Head of caudate nucleus (tissue), 42 donors: ENCODE results near the gene ENO1.
A peak's percentile ranks its signal among the peaks of the same experiment; 100 is the strongest.

Experiments used
- DNase-seq, 42 donors: peaks; one replicate each; pipeline versions ENCODE4 v3.0.0 to v3.0.0-alpha.2; 2020 to 2021; ENCODE audit warnings: mixed read lengths in 7 of 42
- intact Hi-C: fragments of 100-400 bp; cut with DNase I; formaldehyde crosslinking; loops from one replicate; pipeline ENCODE4 v1.15.0; 2022

Gene ENO1

GRCh38 chr1:8874230-8875201, 4.0 kb downstream of the ENO1 start:
- intact Hi-C loops: no loop called here
- no peak for DNase-seq

GRCh38 chr1:8873506-8874229, 4.8 kb downstream of the ENO1 start:
- intact Hi-C loops: no loop called here
- DNase-seq: peak; percentile 54 to 96 (median 82)

- DNase-seq: no peak
- intact Hi-C loops: no loop called here
These were observed 5.5 kb downstream of the ENO1 start for GRCh38 chr1:8873001-8873400.

- DNase-seq: peak in 13 of 42 donors; percentile 36 to 76 (median 56)
- intact Hi-C loops: no loop called here
These were observed 6.5 kb downstream of the ENO1 start for GRCh38 chr1:8871965-8872399.

- no peak for DNase-seq
- intact Hi-C loops: no loop called here
These were observed 6.9 kb downstream of the ENO1 start for GRCh38 chr1:8871539-8871935.

- intact Hi-C loops: no loop called here
- no peak for DNase-seq
These were observed 7.6 kb downstream of the ENO1 start for GRCh38 chr1:8870616-8871538.

- intact Hi-C loops: no loop called here
These were observed 8.4 kb downstream of the ENO1 start for GRCh38 chr1:8870103-8870502.

GRCh38 chr1:8867878-8868567, 10.5 kb downstream of the ENO1 start:
- intact Hi-C loops: no loop called here
- no peak for DNase-seq

More at GRCh38 chr1:8870103-8870502, 8.4 kb downstream of the ENO1 start:
- DNase-seq: peak in 5 of 42 donors; percentile 34 to 54 (median 49)

- intact Hi-C loops: no loop called here
- no peak for DNase-seq
These were observed 11.6 kb downstream of the ENO1 start for GRCh38 chr1:8866792-8867415.

- peak in 1 of 42 donors; percentile 56 for DNase-seq
- intact Hi-C loops: no loop called here
These were observed 12.2 kb downstream of the ENO1 start for GRCh38 chr1:8866173-8866791.

GRCh38 chr1:8864713-8865344, 13.7 kb downstream of the ENO1 start:
- DNase-seq: peak in 8 of 42 donors; percentile 37 to 68 (median 54)
- intact Hi-C loops: no loop called here

GRCh38 chr1:8863794-8864233, 14.7 kb downstream of the ENO1 start:
- intact Hi-C loops: no loop called here
- peak in 1 of 42 donors; percentile 59 for DNase-seq

- intact Hi-C loops: no loop called here
- no peak for DNase-seq
These were observed 15.3 kb downstream of the ENO1 start for GRCh38 chr1:8863138-8863537.

- intact Hi-C loops: no loop called here
- DNase-seq: peak in 9 of 42 donors; percentile 26 to 66 (median 47)
These were observed 16.0 kb downstream of the ENO1 start for GRCh38 chr1:8862528-8862927.

GRCh38 chr1:8860738-8861516, 17.6 kb downstream of the ENO1 start:
- intact Hi-C loops: no loop called here
- peak in 1 of 42 donors; percentile 54 for DNase-seq
